HCT116 (cell line): ENCODE measurements around the gene PM20D2.
"Not testable (repeated sequence)": the region's sequence is repeated elsewhere in the genome, so short reads cannot be mapped to it uniquely, and the experiment has no call there.

Experiments used
- CTCF ChIP-seq, 3 experiments: fragments of 200-600 bp in 1 of 3; sonication (generic) in 1 of 3; IDR thresholded peaks in 2 of 3; conservative IDR thresholded peaks in 1 of 3; 2 replicates each; pipeline ENCODE4 v1.5.1; 2012 to 2017; ENCODE audit warnings: low read depth in 2 of 3, low read length in 2 of 3, antibody characterized with exemption in 1 of 3, borderline replicate concordance in 1 of 3, control low read depth in 1 of 3, mild to moderate bottlenecking in 1 of 3, mixed read lengths in 1 of 3, mixed run types in 1 of 3, moderate library complexity in 1 of 3; ENCODE audit not compliant: insufficient read depth in 1 of 3
- EZH2phosphoT487 ChIP-seq: fragments of 200-600 bp; IDR thresholded peaks from 2 replicates; pipeline ENCODE4 v1.6.1; 2018; ENCODE audit warnings: antibody characterized with exemption, borderline replicate concordance
- RAD21 ChIP-seq: IDR thresholded peaks from 2 replicates; pipeline ENCODE4 v1.6.1; 2012; ENCODE audit warnings: low read depth, mild to moderate bottlenecking
- ZNF274 ChIP-seq: fragments of 200-500 bp; sonication (Bioruptor generic); IDR thresholded peaks from 2 replicates; pipeline ENCODE4 v1.6.1; 2014; ENCODE audit warnings: mild to moderate bottlenecking, low read depth, low read length, inconsistent platforms
- TF ChIP-seq, protein P1 (sequence below): IDR thresholded peaks from 2 replicates; pipeline ENCODE4 v1.6.1; 2012

GRCh38 chr6:89128256-89128671 lies 17.6 kb upstream of the PM20D2 start:
- TF ChIP-seq CTCF (IDR thresholded peaks at IDR 0.05 in 2 of 3, conservative IDR thresholded peaks at IDR 0.05 in 1 of 3; ENCODE audit: borderline replicate concordance in 1 of 3, insufficient read depth in 1 of 3, low read depth in 2 of 3, low read length in 2 of 3); ZNF274; RAD21; EZH2phosphoT487: not testable (repeated sequence)
- TF ChIP-seq, protein P1, sequence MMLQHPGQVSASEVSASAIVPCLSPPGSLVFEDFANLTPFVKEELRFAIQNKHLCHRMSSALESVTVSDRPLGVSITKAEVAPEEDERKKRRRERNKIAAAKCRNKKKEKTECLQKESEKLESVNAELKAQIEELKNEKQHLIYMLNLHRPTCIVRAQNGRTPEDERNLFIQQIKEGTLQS: not testable (repeated sequence)
